Left ventricle myocardium inferior (tissue), 1 donor: ENCODE measurements around the gene OR11A1. TPM values are rescaled to one million over a fixed set of nuclear protein-coding genes. Genes with fewer than 3 reads are reported as not detected.

Experiments
- DNase-seq: peaks from one replicate; pipeline ENCODE4 v3.0.0-alpha.2; 2020
- H3K27ac ChIP-seq: fragments of 200-600 bp; replicated peaks from 2 replicates; pipeline ENCODE4 v1.8.0; 2021
- H3K27me3 ChIP-seq: fragments of 200-600 bp; 2 replicates; pipeline ENCODE4 v1.8.0; 2021; ENCODE audit warnings: low read depth
- H3K36me3 ChIP-seq: fragments of 200-600 bp; 2 replicates; pipeline ENCODE4 v1.8.0; 2021
- H3K4me1 ChIP-seq: fragments of 200-600 bp; 2 replicates; pipeline ENCODE4 v1.8.0; 2021
- H3K4me3 ChIP-seq: fragments of 200-600 bp; 2 replicates; pipeline ENCODE4 v1.8.0; 2021; ENCODE audit warnings: mild to moderate bottlenecking, moderate library complexity
- H3K9me3 ChIP-seq: fragments of 200-600 bp; replicated peaks from 2 replicates; pipeline ENCODE4 v1.8.0; 2021
- CTCF ChIP-seq: fragments of 200-600 bp; IDR thresholded peaks from 2 replicates; pipeline ENCODE4 v1.8.0; 2021; ENCODE audit warnings: antibody characterized with exemption, mild to moderate bottlenecking, borderline replicate concordance
- intact Hi-C: fragments of 100-400 bp; cut with micrococcal nuclease; formaldehyde crosslinking; loops from one replicate; pipeline ENCODE4 v1.11.0; 2022
- total RNA-seq: library from RNA; stranded (reverse); fragmentation: NEBNext Ultra II Directional; extraction: Animal tissue kit (Norgen Biotek cat#: 25700); gene quantifications from one replicate; pipeline ENCODE4 v1.2.1, GENCODE V29; 2021
- donor health status: DM: no; HTN: yes; CAD: no; lungs with severe emphysema.

Gene OR11A1
- total RNA-seq, 1 donor from 2014 or later = not detected

DNA sequence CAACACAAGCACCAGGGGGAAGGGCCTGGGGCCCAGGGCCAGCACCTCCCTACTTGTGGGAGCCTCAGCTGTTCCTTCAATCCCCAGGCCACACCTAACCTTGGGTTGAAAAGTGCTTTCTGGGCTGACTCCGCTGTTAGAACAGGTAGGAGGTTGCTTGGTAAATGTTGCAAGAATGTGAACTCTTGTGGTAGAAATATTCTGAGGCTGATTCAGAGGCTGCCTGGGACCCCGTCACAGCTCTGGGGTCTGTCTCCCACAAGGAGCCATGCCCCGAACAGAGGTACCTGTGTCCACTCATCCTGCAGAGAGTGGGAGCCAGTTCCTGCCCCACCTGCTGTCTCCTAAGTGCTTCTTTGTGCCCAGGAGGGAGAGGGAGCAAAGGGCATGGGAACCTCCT, 45.3 kb upstream of the OR11A1 start:
- no peaks in the 10 kb centered on the region for H3K36me3 ChIP-seq
- no peak overlapping the region for H3K4me3 ChIP-seq
- no peak for DNase-seq
- H3K27ac ChIP-seq = no peak overlapping the region
- TF ChIP-seq CTCF = no peak
- intact Hi-C loops = no loop called here
- peaks cover 72% of the 10 kb centered on the region for H3K27me3 ChIP-seq
- no peaks in the 10 kb centered on the region for H3K4me1 ChIP-seq
- no peaks in the 10 kb centered on the region for H3K9me3 ChIP-seq

GRCh38 chr6:29501106-29501505, 44.2 kb upstream of the OR11A1 start:
- Histone ChIP-seq H3K36me3 (no peaks in the 10 kb centered on the region), H3K4me1 (no peaks in the 10 kb centered on the region), H3K9me3 (no peaks in the 10 kb centered on the region), H3K27me3 (peaks cover 74% of the 10 kb centered on the region), H3K27ac (no peak overlapping the region), H3K4me3 (no peak overlapping the region)
- no peak for TF ChIP-seq CTCF
- intact Hi-C loops = no loop called here
- DNase-seq = no peak

GRCh38 chr6:29500594-29500993, 43.7 kb upstream of the OR11A1 start:
- DNase-seq = no peak
- no peak overlapping the region for H3K27ac ChIP-seq
- no peaks in the 10 kb centered on the region for H3K9me3 ChIP-seq
- H3K27me3 ChIP-seq = peaks cover 77% of the 10 kb centered on the region
- no peaks in the 10 kb centered on the region for H3K36me3 ChIP-seq
- TF ChIP-seq CTCF = no peak
- H3K4me3 ChIP-seq = no peak overlapping the region
- intact Hi-C loops = no loop called here
- H3K4me1 ChIP-seq = no peaks in the 10 kb centered on the region

DNA sequence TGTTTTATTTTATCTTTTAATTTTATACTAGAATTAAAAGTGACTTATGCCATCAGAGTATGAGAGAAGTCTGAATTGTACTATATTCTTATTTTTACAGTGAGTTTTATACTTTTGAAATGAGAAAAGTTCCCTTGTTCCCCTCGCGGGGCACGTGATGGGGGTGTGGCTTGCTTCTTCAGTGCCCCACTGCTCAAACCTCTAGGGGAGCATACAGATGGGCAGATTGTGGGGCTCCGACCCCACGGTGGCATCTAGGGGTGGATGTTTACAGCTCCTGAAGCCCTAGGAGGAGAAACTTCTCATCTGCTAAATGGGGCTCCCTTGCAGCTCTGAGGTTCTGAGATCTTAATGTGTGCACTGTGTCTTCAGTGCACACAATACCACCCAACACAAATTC, 42.8 kb upstream of the OR11A1 start:
- intact Hi-C loops = no loop called here

GRCh38 chr6:29496961-29497360, 40.1 kb upstream of the OR11A1 start:
- no peak for DNase-seq
- Histone ChIP-seq H3K9me3 (no peaks in the 10 kb centered on the region), H3K27ac (no peak overlapping the region), H3K4me3 (no peak overlapping the region), H3K27me3 (peaks cover 54% of the 10 kb centered on the region), H3K36me3 (no peaks in the 10 kb centered on the region), H3K4me1 (no peaks in the 10 kb centered on the region)
- intact Hi-C loops = no loop called here
- TF ChIP-seq CTCF = no peak

More for the DNA sequence above, 42.8 kb upstream of the OR11A1 start:
- Histone ChIP-seq H3K4me1 (no peaks in the 10 kb centered on the region), H3K36me3 (no peaks in the 10 kb centered on the region), H3K4me3 (no peak overlapping the region), H3K27ac (no peak overlapping the region), H3K9me3 (no peaks in the 10 kb centered on the region), H3K27me3 (peaks cover 74% of the 10 kb centered on the region)
- no peak for TF ChIP-seq CTCF
- no peak for DNase-seq

DNA sequence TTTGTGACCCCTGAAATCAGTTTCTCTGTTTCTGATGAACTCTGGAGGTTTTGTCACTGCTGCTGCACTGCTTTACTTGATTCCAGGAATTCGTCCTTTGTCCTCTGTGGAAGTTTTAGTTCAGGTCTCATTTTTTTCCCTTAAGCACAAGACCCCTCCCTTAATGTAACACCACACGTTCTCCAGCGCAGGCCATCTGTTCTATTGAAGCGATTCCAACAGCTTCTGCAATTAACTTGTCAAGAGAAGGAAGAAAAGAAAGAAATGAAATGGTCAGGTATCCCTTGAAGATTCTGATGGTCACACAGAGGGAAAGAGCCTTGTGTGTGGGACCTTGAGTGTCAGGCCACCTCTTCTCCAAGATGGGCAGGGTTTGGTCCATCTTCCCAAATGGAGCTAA, 38.7 kb upstream of the OR11A1 start:
- intact Hi-C loops = no loop called here
- no peak for DNase-seq
- Histone ChIP-seq H3K27me3 (peaks cover 40% of the 10 kb centered on the region), H3K4me1 (no peaks in the 10 kb centered on the region), H3K27ac (no peak overlapping the region), H3K36me3 (no peaks in the 10 kb centered on the region), H3K9me3 (no peaks in the 10 kb centered on the region), H3K4me3 (no peak overlapping the region)
- TF ChIP-seq CTCF = no peak
